ENCODE measurements around the gene TRMT1L.

TRMT1L gene

GRCh38 chr1:185112356-185112755, 44.4 kb downstream of the TRMT1L start:
- no peak overlapping the region for H3K4me3 ChIP-seq (replicated peaks; ENCODE audit: low read depth, low read length)
- TF ChIP-seq CTCF (IDR thresholded peaks at IDR 0.05; ENCODE audit: low read length, missing control alignments) = no peak
- peak; percentile 22 for DNase-seq (ENCODE audit: low read depth)

- H3K4me3 ChIP-seq (replicated peaks; ENCODE audit: low read depth, low read length) = no peak overlapping the region
- TF ChIP-seq CTCF (IDR thresholded peaks at IDR 0.05; ENCODE audit: low read length, missing control alignments) = no peak
- no peak for DNase-seq (ENCODE audit: low read depth)
These were observed 44.9 kb downstream of the TRMT1L start for GRCh38 chr1:185111873-185112272.

GRCh38 chr1:185110145-185110544, 46.6 kb downstream of the TRMT1L start:
- no peak overlapping the region for H3K4me3 ChIP-seq (replicated peaks; ENCODE audit: low read depth, low read length)
- no peak for TF ChIP-seq CTCF (IDR thresholded peaks at IDR 0.05; ENCODE audit: low read length, missing control alignments)
- DNase-seq (ENCODE audit: low read depth) = no peak

- H3K4me3 ChIP-seq (replicated peaks; ENCODE audit: low read depth, low read length) = no peak overlapping the region
- peak; percentile 22 for DNase-seq (ENCODE audit: low read depth)
- TF ChIP-seq CTCF (IDR thresholded peaks at IDR 0.05; ENCODE audit: low read length, missing control alignments) = no peak
These were observed 48.4 kb downstream of the TRMT1L start for GRCh38 chr1:185108321-185108720.

- DNase-seq (ENCODE audit: low read depth) = no peak
- no peak for TF ChIP-seq CTCF (IDR thresholded peaks at IDR 0.05; ENCODE audit: low read length, missing control alignments)
These were observed 51.6 kb downstream of the TRMT1L start for GRCh38 chr1:185105121-185105520.

GRCh38 chr1:185104083-185104482, 52.7 kb downstream of the TRMT1L start:
- no peak for DNase-seq (ENCODE audit: low read depth)
- no peak for TF ChIP-seq CTCF (IDR thresholded peaks at IDR 0.05; ENCODE audit: low read length, missing control alignments)
- no peak overlapping the region for H3K4me3 ChIP-seq (replicated peaks; ENCODE audit: low read depth, low read length)

More at GRCh38 chr1:185105121-185105520, 51.6 kb downstream of the TRMT1L start:
- no peak overlapping the region for H3K4me3 ChIP-seq (replicated peaks; ENCODE audit: low read depth, low read length)

GRCh38 chr1:185096531-185096930, 60.2 kb downstream of the TRMT1L start:
- no peak for TF ChIP-seq CTCF (IDR thresholded peaks at IDR 0.05; ENCODE audit: low read length, missing control alignments)
- no peak overlapping the region for H3K4me3 ChIP-seq (replicated peaks; ENCODE audit: low read depth, low read length)
- DNase-seq (ENCODE audit: low read depth) = peak; percentile 48
